NB4 (cell line): Measurements from ENCODE around the gene C11orf58.

Experiments used
- MYC ChIP-seq: IDR thresholded peaks from 2 replicates; pipeline ENCODE4 v1.6.1; 2011; ENCODE audit warnings: low read depth, low read length
- POLR2A ChIP-seq: IDR thresholded peaks from 2 replicates; pipeline ENCODE4 v1.6.1; 2011; ENCODE audit warnings: mild to moderate bottlenecking; ENCODE audit not compliant: insufficient read length; ENCODE audit errors: extremely low read depth
- TF ChIP-seq, protein P1 (sequence below): IDR thresholded peaks from one replicate; pipeline ENCODE4 v1.5.1; 2012; ENCODE audit warnings: low read depth, low read length
- TF ChIP-seq, protein P2 (sequence below): IDR thresholded peaks from 2 replicates; pipeline ENCODE4 v1.6.1; 2011; ENCODE audit warnings: low read depth, low read length

DNA sequence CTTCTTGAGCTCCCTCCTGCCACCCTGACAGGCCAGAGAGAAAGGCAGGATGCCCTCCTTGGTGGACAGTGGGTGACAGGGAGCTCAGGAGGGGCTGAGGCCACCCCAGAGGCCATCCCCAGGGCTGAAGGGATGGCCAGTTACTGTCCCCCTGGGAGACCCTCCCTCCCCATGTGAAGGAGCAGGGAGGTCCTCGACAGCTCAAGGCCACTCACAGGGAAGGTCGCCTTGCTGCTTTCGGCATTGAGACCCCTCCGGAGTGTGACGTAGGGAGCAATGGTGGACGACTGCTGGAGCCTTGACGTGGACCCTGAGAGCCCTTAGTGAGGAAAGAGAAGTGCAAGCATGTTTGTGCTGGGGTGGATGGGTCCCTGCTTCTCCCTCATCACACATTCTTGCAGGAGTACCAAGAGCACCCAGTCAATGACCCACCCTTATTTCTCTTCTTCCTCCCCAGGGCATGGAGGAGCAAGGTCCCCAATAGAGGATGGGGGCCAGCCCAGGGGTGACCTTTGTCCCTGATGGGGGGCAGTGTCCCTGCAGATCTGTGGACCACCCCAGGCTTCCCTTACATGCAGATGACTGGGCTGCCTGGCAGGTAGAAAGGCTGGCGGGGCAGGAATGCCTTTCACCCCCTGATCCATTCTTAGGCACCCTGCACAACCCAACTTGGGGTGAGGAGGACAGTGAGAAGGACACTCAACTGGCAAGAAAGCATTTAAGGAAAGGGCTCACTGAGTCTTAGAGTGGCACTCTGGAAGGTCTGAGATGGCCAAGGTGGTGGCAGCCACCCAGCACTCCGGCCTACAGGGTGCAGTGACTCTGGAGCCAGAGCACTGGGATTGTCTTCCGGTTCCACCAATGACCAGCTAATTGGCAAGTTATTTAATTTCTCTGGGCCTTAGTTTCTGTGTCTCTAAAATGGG is 51.4 kb downstream of the C11orf58 start:
- TF ChIP-seq, protein P1, sequence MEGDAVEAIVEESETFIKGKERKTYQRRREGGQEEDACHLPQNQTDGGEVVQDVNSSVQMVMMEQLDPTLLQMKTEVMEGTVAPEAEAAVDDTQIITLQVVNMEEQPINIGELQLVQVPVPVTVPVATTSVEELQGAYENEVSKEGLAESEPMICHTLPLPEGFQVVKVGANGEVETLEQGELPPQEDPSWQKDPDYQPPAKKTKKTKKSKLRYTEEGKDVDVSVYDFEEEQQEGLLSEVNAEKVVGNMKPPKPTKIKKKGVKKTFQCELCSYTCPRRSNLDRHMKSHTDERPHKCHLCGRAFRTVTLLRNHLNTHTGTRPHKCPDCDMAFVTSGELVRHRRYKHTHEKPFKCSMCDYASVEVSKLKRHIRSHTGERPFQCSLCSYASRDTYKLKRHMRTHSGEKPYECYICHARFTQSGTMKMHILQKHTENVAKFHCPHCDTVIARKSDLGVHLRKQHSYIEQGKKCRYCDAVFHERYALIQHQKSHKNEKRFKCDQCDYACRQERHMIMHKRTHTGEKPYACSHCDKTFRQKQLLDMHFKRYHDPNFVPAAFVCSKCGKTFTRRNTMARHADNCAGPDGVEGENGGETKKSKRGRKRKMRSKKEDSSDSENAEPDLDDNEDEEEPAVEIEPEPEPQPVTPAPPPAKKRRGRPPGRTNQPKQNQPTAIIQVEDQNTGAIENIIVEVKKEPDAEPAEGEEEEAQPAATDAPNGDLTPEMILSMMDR = no peak
- TF ChIP-seq POLR2A (no peak), MYC (no peak)
- TF ChIP-seq, protein P2, sequence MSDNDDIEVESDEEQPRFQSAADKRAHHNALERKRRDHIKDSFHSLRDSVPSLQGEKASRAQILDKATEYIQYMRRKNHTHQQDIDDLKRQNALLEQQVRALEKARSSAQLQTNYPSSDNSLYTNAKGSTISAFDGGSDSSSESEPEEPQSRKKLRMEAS = no peak
